Skeletal muscle cell (primary cell): ENCODE data around the gene DPY30.
"Not testable (repeated sequence)": the region's sequence is repeated elsewhere in the genome, so short reads cannot be mapped to it uniquely, and the experiment has no call there.

Experiments used
- DNase-seq: peaks from one replicate; pipeline ENCODE4 v3.0.0-alpha.2; 2010; ENCODE audit warnings: low read depth
- H3K4me3 ChIP-seq: 2 replicates; pipeline ENCODE4 v1.5.1; 2011; ENCODE audit warnings: low read depth, mild to moderate bottlenecking, control low read depth, low read length, moderate library complexity

DPY30 gene

GRCh38 chr2:32010670-32011484 lies 28.7 kb downstream of the DPY30 start, which contains the start of gene MEMO1:
Gene MEMO1 (minus strand): TSS chr2:32011008. CDS start chr2:32010247, 761 bp downstream.
- peak; percentile 88 for DNase-seq
- peak within 1 kb of the TSS; percentile 90 for H3K4me3 ChIP-seq

GRCh38 chr2:32010280-32010669 lies 29.3 kb downstream of the DPY30 start:
- not testable (repeated sequence) for DNase-seq
- peak overlapping the region; percentile 67 for H3K4me3 ChIP-seq

- DNase-seq, result no peak
- peak overlapping the region; percentile 90 for H3K4me3 ChIP-seq
Observed at GRCh38 chr2:32009516-32010256, 29.9 kb downstream of the DPY30 start.

GRCh38 chr2:32008805-32009515 lies 30.6 kb downstream of the DPY30 start:
- peak; percentile 8 for DNase-seq

GRCh38 chr2:32007121-32007391 lies 32.5 kb downstream of the DPY30 start:
- no peak overlapping the region for H3K4me3 ChIP-seq
- DNase-seq, result no peak

More at GRCh38 chr2:32008805-32009515, 30.6 kb downstream of the DPY30 start:
- H3K4me3 ChIP-seq, result peak overlapping the region; percentile 90

GRCh38 chr2:32005371-32005976 lies 34.1 kb downstream of the DPY30 start:
- DNase-seq, result no peak
- H3K4me3 ChIP-seq, result no peak overlapping the region

- DNase-seq, result no peak
- H3K4me3 ChIP-seq, result no peak overlapping the region
Observed at GRCh38 chr2:32003791-32004190, 35.8 kb downstream of the DPY30 start.

GRCh38 chr2:32002406-32002805 lies 37.2 kb downstream of the DPY30 start:
- DNase-seq, result no peak
- H3K4me3 ChIP-seq, result no peak overlapping the region

- no peak overlapping the region for H3K4me3 ChIP-seq
- no peak for DNase-seq
Observed at GRCh38 chr2:31999438-31999837, 40.2 kb downstream of the DPY30 start.

- no peak overlapping the region for H3K4me3 ChIP-seq
- DNase-seq, result no peak
Observed at GRCh38 chr2:31998731-31999383, 40.7 kb downstream of the DPY30 start.

- DNase-seq, result no peak
- no peak overlapping the region for H3K4me3 ChIP-seq
Observed at GRCh38 chr2:31997653-31998052, 42.0 kb downstream of the DPY30 start.

- no peak overlapping the region for H3K4me3 ChIP-seq
- no peak for DNase-seq
Observed at GRCh38 chr2:31996571-31997150, 42.9 kb downstream of the DPY30 start.

GRCh38 chr2:31992934-31993333 lies 46.7 kb downstream of the DPY30 start:
- no peak for DNase-seq

GRCh38 chr2:31992025-31992579 lies 47.5 kb downstream of the DPY30 start:
- no peak overlapping the region for H3K4me3 ChIP-seq
- no peak for DNase-seq

More at GRCh38 chr2:31992934-31993333, 46.7 kb downstream of the DPY30 start:
- no peak overlapping the region for H3K4me3 ChIP-seq

- no peak overlapping the region for H3K4me3 ChIP-seq
- DNase-seq, result no peak
Observed at GRCh38 chr2:31989946-31990345, 49.7 kb downstream of the DPY30 start.

- DNase-seq, result peak; percentile 41
- no peak overlapping the region for H3K4me3 ChIP-seq
Observed at GRCh38 chr2:31987454-31988220, 52.0 kb downstream of the DPY30 start.

- no peak overlapping the region for H3K4me3 ChIP-seq
- no peak for DNase-seq
Observed at GRCh38 chr2:31986906-31987305, 52.7 kb downstream of the DPY30 start.
